GM18517 (cell line): ENCODE data around the gene TMEM117.

Experiments
- ATAC-seq: cut with Tn5 transposase; IDR thresholded peaks from one replicate; pipeline ENCODE4 v1.9.1; 2021; ENCODE audit warnings: mild to moderate bottlenecking, moderate library complexity; ENCODE audit not compliant: unreplicated experiment

TMEM117 gene

GRCh38 chr12:44259890-44260289 is 424.0 kb downstream of the TMEM117 start:
- ATAC-seq, result no peak

GRCh38 chr12:44260581-44260980 is 424.7 kb downstream of the TMEM117 start:
- ATAC-seq, result no peak

- ATAC-seq, result no peak
These were observed 449.6 kb downstream of the TMEM117 start for GRCh38 chr12:44285321-44285960.

- no peak for ATAC-seq
These were observed 450.5 kb downstream of the TMEM117 start for GRCh38 chr12:44286336-44286735.

GRCh38 chr12:44286821-44287505 is 451.1 kb downstream of the TMEM117 start:
- ATAC-seq, result no peak

- ATAC-seq, result no peak
These were observed 451.7 kb downstream of the TMEM117 start for GRCh38 chr12:44287545-44287944.

- ATAC-seq, result peak; percentile 94
These were observed 458.8 kb downstream of the TMEM117 start for GRCh38 chr12:44294649-44295048.

- ATAC-seq, result no peak
These were observed 460.2 kb downstream of the TMEM117 start for GRCh38 chr12:44295958-44296623.

GRCh38 chr12:44296624-44297197 is 460.8 kb downstream of the TMEM117 start:
- no peak for ATAC-seq

GRCh38 chr12:44299524-44299923 is 463.6 kb downstream of the TMEM117 start:
- no peak for ATAC-seq

GRCh38 chr12:44307506-44308168 is 471.8 kb downstream of the TMEM117 start:
- no peak for ATAC-seq

- no peak for ATAC-seq
These were observed 477.3 kb downstream of the TMEM117 start for GRCh38 chr12:44313188-44313587.

GRCh38 chr12:44314007-44314500 is 478.2 kb downstream of the TMEM117 start:
- ATAC-seq, result no peak

- peak; percentile 90 for ATAC-seq
These were observed 481.8 kb downstream of the TMEM117 start for GRCh38 chr12:44317651-44318126.

GRCh38 chr12:44331269-44331668 is 495.4 kb downstream of the TMEM117 start:
- no peak for ATAC-seq

- no peak for ATAC-seq
These were observed 498.5 kb downstream of the TMEM117 start for GRCh38 chr12:44334347-44334746.

GRCh38 chr12:44335030-44335429 is 499.1 kb downstream of the TMEM117 start:
- ATAC-seq, result no peak

- no peak for ATAC-seq
These were observed 500.7 kb downstream of the TMEM117 start for GRCh38 chr12:44336577-44336976.

- ATAC-seq, result no peak
These were observed 506.5 kb downstream of the TMEM117 start for GRCh38 chr12:44342371-44342770.

GRCh38 chr12:44347145-44347544 is 511.3 kb downstream of the TMEM117 start:
- no peak for ATAC-seq

- no peak for ATAC-seq
These were observed 521.6 kb downstream of the TMEM117 start for GRCh38 chr12:44357494-44357893.
